ENCODE results near the gene NLRP7.
"Not testable (repeated sequence)": the region's sequence is repeated elsewhere in the genome, so short reads cannot be mapped to it uniquely, and the experiment has no call there.

NLRP7 gene

DNA sequence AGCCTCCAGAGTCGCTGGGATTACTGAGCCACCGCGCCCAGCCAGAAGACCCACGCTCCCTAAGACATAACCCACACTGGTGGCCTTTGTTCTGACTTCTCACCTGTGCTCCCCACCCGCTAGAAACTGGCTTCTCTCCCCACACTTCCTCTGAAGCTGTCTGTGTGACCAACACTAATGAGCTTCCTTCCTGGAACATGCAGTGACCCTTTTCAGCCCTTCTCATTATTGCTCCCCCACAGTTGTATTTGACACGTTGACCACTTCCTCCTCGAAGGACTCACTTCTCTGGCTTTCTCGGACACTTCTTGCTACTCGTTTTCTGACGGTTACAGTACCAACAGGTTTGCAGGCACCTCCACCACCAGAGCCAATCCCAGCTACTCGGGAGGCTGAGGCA is 30.5 kb downstream of the NLRP7 start:
- Histone ChIP-seq H3K27ac (ENCODE audit: low read depth, low read length) (no peak overlapping the region), H4K91ac (ENCODE audit: low read depth, low read length) (no peak overlapping the region), H2AFZ (ENCODE audit: insufficient read depth, low read length, poor library complexity) (no peak overlapping the region), H3K79me1 (ENCODE audit: low read length) (no peaks in the 10 kb centered on the region), H4K8ac (ENCODE audit: low read depth, low read length) (no peak overlapping the region), H3K27me3 (ENCODE audit: insufficient read depth, low read length) (no peaks in the 10 kb centered on the region), H2BK120ac (ENCODE audit: insufficient read depth, low read length, poor library complexity) (no peak overlapping the region), H3K9ac (ENCODE audit: low read length) (no peak overlapping the region), H2BK12ac (ENCODE audit: low read length) (no peak overlapping the region), H2AK5ac (ENCODE audit: low read length) (no peak overlapping the region), H2BK5ac (ENCODE audit: low read depth, low read length, poor library complexity) (no peak overlapping the region), H3K9me3 (ENCODE audit: insufficient read depth, low read depth, low read length) (no peaks in the 10 kb centered on the region), H3K18ac (ENCODE audit: low read length) (no peak overlapping the region), H3K36me3 (ENCODE audit: control insufficient read depth in 1 of 2, insufficient read depth in 2 of 2, low read length in 2 of 2) (no peaks in the 10 kb centered on the region), H3K4me1 (ENCODE audit: control insufficient read depth in 1 of 2, insufficient read depth in 2 of 2, low read length in 2 of 2) (no peaks in the 10 kb centered on the region), H3K14ac (ENCODE audit: low read length) (no peak overlapping the region), H3K4me2 (ENCODE audit: low read length) (no peak overlapping the region), H3K23ac (ENCODE audit: low read length) (no peak overlapping the region), H3K79me2 (ENCODE audit: control insufficient read depth, insufficient read depth, low read length, poor library complexity) (no peaks in the 10 kb centered on the region), H3K4me3 (ENCODE audit: low read depth, low read length) (no peak overlapping the region), H3K4ac (ENCODE audit: low read depth, low read length) (no peak overlapping the region), H4K12ac (ENCODE audit: low read depth, low read length) (no peak overlapping the region)
- no peak for DNase-seq
- no CpG with 5 or more reads among the region's 11 CpGs for WGBS (ENCODE audit: extremely low coverage, insufficient coverage, insufficient read length)

DNA sequence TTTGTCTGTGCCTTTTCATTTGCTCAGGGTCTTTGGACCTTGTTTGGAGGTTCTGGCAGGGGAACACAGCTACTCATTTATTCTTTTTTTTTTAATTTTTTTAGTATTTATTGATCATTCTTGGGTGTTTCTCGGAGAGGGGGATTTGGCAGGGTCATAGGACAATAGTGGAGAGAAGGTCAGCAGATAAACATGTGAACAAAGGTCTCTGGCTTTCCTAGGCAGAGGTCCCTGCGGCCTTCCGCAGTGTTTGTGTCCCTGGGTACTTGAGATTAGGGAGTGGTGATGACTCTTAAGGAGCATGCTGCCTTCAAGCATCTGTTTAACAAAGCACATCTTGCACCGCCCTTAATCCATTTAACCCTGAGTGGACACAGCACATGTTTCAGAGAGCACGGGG is 39.4 kb downstream of the NLRP7 start:
- H2BK120ac ChIP-seq (ENCODE audit: insufficient read depth, low read length, poor library complexity); H2BK5ac ChIP-seq (ENCODE audit: low read depth, low read length, poor library complexity); H3K36me3 ChIP-seq (ENCODE audit: control insufficient read depth in 1 of 2, insufficient read depth in 2 of 2, low read length in 2 of 2); H3K27ac ChIP-seq (ENCODE audit: low read depth, low read length); H4K12ac ChIP-seq (ENCODE audit: low read depth, low read length); H3K14ac ChIP-seq (ENCODE audit: low read length); H3K23ac ChIP-seq (ENCODE audit: low read length); H2AK5ac ChIP-seq (ENCODE audit: low read length); H3K18ac ChIP-seq (ENCODE audit: low read length); H2BK12ac ChIP-seq (ENCODE audit: low read length); DNase-seq; H3K4me3 ChIP-seq (ENCODE audit: low read depth, low read length); H3K4ac ChIP-seq (ENCODE audit: low read depth, low read length); H3K27me3 ChIP-seq (ENCODE audit: insufficient read depth, low read length); H2AFZ ChIP-seq (ENCODE audit: insufficient read depth, low read length, poor library complexity); H3K4me2 ChIP-seq (ENCODE audit: low read length); H3K9me3 ChIP-seq (ENCODE audit: insufficient read depth, low read depth, low read length); H4K91ac ChIP-seq (ENCODE audit: low read depth, low read length); H3K79me2 ChIP-seq (ENCODE audit: control insufficient read depth, insufficient read depth, low read length, poor library complexity); H3K9ac ChIP-seq (ENCODE audit: low read length); H4K8ac ChIP-seq (ENCODE audit: low read depth, low read length); H3K79me1 ChIP-seq (ENCODE audit: low read length): not testable (repeated sequence)
- H3K4me1 ChIP-seq (ENCODE audit: control insufficient read depth in 1 of 2, insufficient read depth in 2 of 2, low read length in 2 of 2), result peaks cover 10 to 12% of the 10 kb centered on the region in 2 experiments
- WGBS (ENCODE audit: extremely low coverage, insufficient coverage, insufficient read length), result no CpG with 5 or more reads among the region's 5 CpGs

DNA sequence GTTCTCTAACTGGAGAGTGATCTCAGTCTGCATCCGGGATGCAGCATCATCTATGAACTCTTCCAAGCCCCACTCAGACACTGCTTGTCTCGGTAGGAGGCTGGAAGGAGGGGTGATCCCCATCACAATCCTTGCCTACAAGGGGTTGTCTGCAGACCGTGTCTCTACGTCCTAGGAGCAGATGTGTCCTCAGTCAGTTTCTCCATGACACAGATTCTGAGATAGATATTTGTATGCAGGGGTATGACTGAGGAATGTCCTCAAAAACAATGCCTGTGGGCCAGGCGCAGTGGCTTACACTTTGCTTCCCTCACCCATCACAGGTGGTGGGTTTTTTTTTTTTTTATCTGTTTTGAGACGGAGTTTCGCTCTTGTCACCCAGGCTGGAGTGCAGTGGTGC is 40.5 kb downstream of the NLRP7 start:
- DNase-seq, result no peak
- H2AFZ ChIP-seq (ENCODE audit: insufficient read depth, low read length, poor library complexity), result no peak overlapping the region
- peaks cover 6% of the 10 kb centered on the region for H3K9me3 ChIP-seq (ENCODE audit: insufficient read depth, low read depth, low read length)
- no peak overlapping the region for H3K9ac ChIP-seq (ENCODE audit: low read length)
- no peak overlapping the region for H3K4me3 ChIP-seq (ENCODE audit: low read depth, low read length)
- peak overlapping the region; percentile 70 for H3K27ac ChIP-seq (ENCODE audit: low read depth, low read length)
- H3K79me1 ChIP-seq (ENCODE audit: low read length), result peaks cover 10% of the 10 kb centered on the region
- H3K27me3 ChIP-seq (ENCODE audit: insufficient read depth, low read length), result no peaks in the 10 kb centered on the region
- H3K14ac ChIP-seq (ENCODE audit: low read length), result no peak overlapping the region
- H4K91ac ChIP-seq (ENCODE audit: low read depth, low read length), result peak overlapping the region; percentile 78
- H3K18ac ChIP-seq (ENCODE audit: low read length), result no peak overlapping the region
- no peak overlapping the region for H4K12ac ChIP-seq (ENCODE audit: low read depth, low read length)
- H3K36me3 ChIP-seq (ENCODE audit: control insufficient read depth in 1 of 2, insufficient read depth in 2 of 2, low read length in 2 of 2), result no peaks in the 10 kb centered on the region
- no peak overlapping the region for H3K4ac ChIP-seq (ENCODE audit: low read depth, low read length)
- peak overlapping the region; percentile 11 for H4K8ac ChIP-seq (ENCODE audit: low read depth, low read length)
- peaks cover 10 to 12% of the 10 kb centered on the region in 2 experiments for H3K4me1 ChIP-seq (ENCODE audit: control insufficient read depth in 1 of 2, insufficient read depth in 2 of 2, low read length in 2 of 2)
- H3K4me2 ChIP-seq (ENCODE audit: low read length), result no peak overlapping the region
- H2BK5ac ChIP-seq (ENCODE audit: low read depth, low read length, poor library complexity), result no peak overlapping the region
- H3K23ac ChIP-seq (ENCODE audit: low read length), result no peak overlapping the region
- no peak overlapping the region for H2BK120ac ChIP-seq (ENCODE audit: insufficient read depth, low read length, poor library complexity)
- no peaks in the 10 kb centered on the region for H3K79me2 ChIP-seq (ENCODE audit: control insufficient read depth, insufficient read depth, low read length, poor library complexity)
- peak overlapping the region; percentile 5 for H2BK12ac ChIP-seq (ENCODE audit: low read length)
- H2AK5ac ChIP-seq (ENCODE audit: low read length), result peak overlapping the region; percentile 24
- no CpG with 5 or more reads among the region's 7 CpGs for WGBS (ENCODE audit: extremely low coverage, insufficient coverage, insufficient read length)

DNA sequence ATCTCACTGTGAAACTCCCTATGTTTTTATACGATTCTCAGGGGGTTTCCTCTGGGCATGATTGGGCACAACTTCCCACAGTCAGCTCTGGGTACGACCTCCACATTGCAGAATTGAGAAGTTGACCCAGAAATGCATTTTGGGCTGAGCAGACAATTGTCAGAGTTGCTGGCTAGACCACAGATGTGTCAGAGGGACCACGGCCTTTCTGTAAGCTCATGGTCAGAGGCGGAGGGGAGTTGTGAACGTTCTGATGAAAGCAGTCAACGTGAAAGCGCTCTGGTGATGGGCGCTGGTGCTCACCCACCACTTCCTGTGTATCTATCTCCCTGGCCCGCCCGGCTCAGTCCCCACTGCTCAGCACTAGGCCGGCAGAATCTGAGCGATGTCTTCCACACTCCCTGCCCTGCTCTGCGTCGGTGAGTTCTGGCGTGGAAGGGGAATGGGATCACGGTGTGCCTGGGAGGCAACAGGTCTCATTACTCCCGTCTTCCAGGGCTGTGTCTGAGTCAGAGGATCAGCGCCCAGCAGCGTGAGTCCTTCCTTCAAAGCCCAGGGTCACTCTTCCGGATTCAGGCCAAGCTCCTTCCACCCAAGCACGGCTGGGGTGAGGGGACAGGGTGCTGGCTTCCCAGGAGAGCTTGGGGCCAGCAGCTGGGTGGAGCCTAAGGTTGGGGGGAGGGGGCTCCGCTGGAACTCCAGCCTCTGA is 41.4 kb downstream of the NLRP7 start, which contains the start of gene NCR1:
Gene NCR1, plus strand, starts transcription at position 346 of the 709 bp plus-strand sequence. Its CDS starts 40 bp downstream, at position 386.
- no peaks in the 10 kb centered on the region for H3K36me3 ChIP-seq (ENCODE audit: control insufficient read depth in 1 of 2, insufficient read depth in 2 of 2, low read length in 2 of 2)
- H3K27me3 ChIP-seq (ENCODE audit: insufficient read depth, low read length), result no peaks in the 10 kb centered on the region
- H2BK12ac ChIP-seq (ENCODE audit: low read length), result peak within 1 kb of the TSS; percentile 20

More for the DNA sequence above, 41.4 kb downstream of the NLRP7 start, which contains the start of gene NCR1:
- peak within 1 kb of the TSS; percentile 11 for H4K8ac ChIP-seq (ENCODE audit: low read depth, low read length)
- H3K9me3 ChIP-seq (ENCODE audit: insufficient read depth, low read depth, low read length), result peaks cover 6% of the 10 kb centered on the region
- H3K4me3 ChIP-seq (ENCODE audit: low read depth, low read length), result no peak within 1 kb of the TSS
- peak within 1 kb of the TSS; percentile 23 for H3K14ac ChIP-seq (ENCODE audit: low read length)
- no peak within 1 kb of the TSS for H3K4me2 ChIP-seq (ENCODE audit: low read length)
- H3K9ac ChIP-seq (ENCODE audit: low read length), result peak within 1 kb of the TSS; percentile 31
- peak within 1 kb of the TSS; percentile 78 for H4K91ac ChIP-seq (ENCODE audit: low read depth, low read length)
- peak within 1 kb of the TSS; percentile 24 for H2AK5ac ChIP-seq (ENCODE audit: low read length)
- H2BK120ac ChIP-seq (ENCODE audit: insufficient read depth, low read length, poor library complexity), result peak within 1 kb of the TSS; percentile 3
- peaks cover 10% of the 10 kb centered on the region for H3K79me1 ChIP-seq (ENCODE audit: low read length)
- H2BK5ac ChIP-seq (ENCODE audit: low read depth, low read length, poor library complexity), result peak within 1 kb of the TSS; percentile 11
- H3K79me2 ChIP-seq (ENCODE audit: control insufficient read depth, insufficient read depth, low read length, poor library complexity), result no peaks in the 10 kb centered on the region
- H3K23ac ChIP-seq (ENCODE audit: low read length), result no peak within 1 kb of the TSS
- peak; percentile 43 to 69 for DNase-seq
- no peak within 1 kb of the TSS for H2AFZ ChIP-seq (ENCODE audit: insufficient read depth, low read length, poor library complexity)
- WGBS (ENCODE audit: extremely low coverage, insufficient coverage, insufficient read length), result no CpG with 5 or more reads among the region's 22 CpGs
- no peak within 1 kb of the TSS for H3K18ac ChIP-seq (ENCODE audit: low read length)
- no peak within 1 kb of the TSS for H4K12ac ChIP-seq (ENCODE audit: low read depth, low read length)
- H3K4ac ChIP-seq (ENCODE audit: low read depth, low read length), result no peak within 1 kb of the TSS
- H3K4me1 ChIP-seq (ENCODE audit: control insufficient read depth in 1 of 2, insufficient read depth in 2 of 2, low read length in 2 of 2), result peaks cover 10 to 12% of the 10 kb centered on the region in 2 experiments
- peak within 1 kb of the TSS; percentile 70 for H3K27ac ChIP-seq (ENCODE audit: low read depth, low read length)
